Choroid plexus epithelial cell (primary cell): ENCODE data around the gene LXN.

Experiments
- DNase-seq: peaks from one replicate; pipeline ENCODE4 v3.0.0-alpha.2; 2010; ENCODE audit warnings: low read depth
- H3K4me3 ChIP-seq: 2 replicates; pipeline ENCODE4 v1.5.1; 2011; ENCODE audit warnings: low read depth, mild to moderate bottlenecking, control low read depth, low read length, moderate library complexity
- TF ChIP-seq, protein P1 (sequence below): conservative IDR thresholded peaks from 2 replicates; pipeline ENCODE4 v1.5.1; 2011; ENCODE audit warnings: low read depth, mild to moderate bottlenecking, control low read depth, inconsistent platforms, low read length, moderate library complexity

Gene LXN

DNA sequence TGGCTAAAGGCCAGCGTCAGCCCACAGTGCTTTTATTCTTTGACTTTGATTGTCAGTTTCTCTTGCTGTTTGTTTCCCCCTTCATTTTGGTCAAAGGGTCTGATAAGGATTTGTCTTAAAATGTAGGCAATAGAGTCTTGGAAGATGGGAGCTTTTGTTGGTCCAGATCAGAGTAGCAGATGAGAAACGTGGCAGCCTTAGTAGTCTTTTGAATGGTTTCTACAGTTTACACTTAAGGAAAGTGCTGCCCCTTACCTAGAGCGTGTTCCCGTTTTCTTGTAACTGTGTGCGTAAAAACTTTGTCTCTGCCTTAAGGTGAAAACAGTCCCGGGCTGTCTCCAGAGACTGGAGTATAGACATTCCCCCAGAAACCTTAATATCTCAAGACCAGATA lies 630 bp downstream of the LXN start:
- TF ChIP-seq, protein P1, sequence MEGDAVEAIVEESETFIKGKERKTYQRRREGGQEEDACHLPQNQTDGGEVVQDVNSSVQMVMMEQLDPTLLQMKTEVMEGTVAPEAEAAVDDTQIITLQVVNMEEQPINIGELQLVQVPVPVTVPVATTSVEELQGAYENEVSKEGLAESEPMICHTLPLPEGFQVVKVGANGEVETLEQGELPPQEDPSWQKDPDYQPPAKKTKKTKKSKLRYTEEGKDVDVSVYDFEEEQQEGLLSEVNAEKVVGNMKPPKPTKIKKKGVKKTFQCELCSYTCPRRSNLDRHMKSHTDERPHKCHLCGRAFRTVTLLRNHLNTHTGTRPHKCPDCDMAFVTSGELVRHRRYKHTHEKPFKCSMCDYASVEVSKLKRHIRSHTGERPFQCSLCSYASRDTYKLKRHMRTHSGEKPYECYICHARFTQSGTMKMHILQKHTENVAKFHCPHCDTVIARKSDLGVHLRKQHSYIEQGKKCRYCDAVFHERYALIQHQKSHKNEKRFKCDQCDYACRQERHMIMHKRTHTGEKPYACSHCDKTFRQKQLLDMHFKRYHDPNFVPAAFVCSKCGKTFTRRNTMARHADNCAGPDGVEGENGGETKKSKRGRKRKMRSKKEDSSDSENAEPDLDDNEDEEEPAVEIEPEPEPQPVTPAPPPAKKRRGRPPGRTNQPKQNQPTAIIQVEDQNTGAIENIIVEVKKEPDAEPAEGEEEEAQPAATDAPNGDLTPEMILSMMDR = no peak
- peak overlapping the region; percentile 85 for H3K4me3 ChIP-seq
- peak; percentile 28 for DNase-seq

DNA sequence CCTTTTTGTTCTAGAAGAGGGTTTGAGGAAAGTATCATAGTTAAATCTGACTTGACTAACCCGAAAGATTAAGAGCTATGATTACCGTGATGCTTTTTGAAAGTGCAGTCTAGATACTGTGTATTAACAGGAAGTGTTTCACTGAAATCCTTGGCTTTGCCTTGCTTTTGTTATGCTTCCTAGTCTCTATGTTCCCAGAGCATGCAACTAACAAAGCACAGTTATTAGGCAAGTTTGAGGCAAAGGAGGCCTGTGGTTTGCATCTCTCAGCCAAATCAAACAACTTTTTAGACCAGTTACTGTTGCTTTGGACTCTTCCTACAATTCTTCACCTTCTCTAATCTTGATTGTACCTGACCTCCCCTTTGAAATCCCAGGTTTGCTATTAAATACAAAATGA lies 3.9 kb downstream of the LXN start:
- peak overlapping the region; percentile 6 for H3K4me3 ChIP-seq
- DNase-seq = peak; percentile 92
- TF ChIP-seq, protein P1 = no peak

DNA sequence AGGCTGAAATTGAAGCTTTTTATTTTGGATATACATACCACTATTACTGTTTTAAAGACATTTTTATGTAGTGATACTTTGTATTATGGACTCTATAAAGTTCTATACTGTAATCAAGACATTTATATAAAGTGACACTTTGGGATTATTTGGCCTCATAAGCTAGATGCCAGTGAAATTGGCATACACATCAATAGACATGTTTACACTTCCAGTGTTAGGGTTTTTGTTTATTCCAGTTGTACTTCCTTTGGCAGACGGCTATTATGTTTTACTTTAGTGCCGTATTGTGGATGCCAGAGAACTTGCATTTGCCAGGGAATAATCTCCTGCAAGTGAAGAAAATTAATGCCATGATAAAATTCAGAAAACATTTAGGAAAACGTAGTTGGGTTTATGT lies 6.0 kb downstream of the LXN start:
- no peak for DNase-seq
- H3K4me3 ChIP-seq = no peak overlapping the region
- TF ChIP-seq, protein P1 = no peak

DNA sequence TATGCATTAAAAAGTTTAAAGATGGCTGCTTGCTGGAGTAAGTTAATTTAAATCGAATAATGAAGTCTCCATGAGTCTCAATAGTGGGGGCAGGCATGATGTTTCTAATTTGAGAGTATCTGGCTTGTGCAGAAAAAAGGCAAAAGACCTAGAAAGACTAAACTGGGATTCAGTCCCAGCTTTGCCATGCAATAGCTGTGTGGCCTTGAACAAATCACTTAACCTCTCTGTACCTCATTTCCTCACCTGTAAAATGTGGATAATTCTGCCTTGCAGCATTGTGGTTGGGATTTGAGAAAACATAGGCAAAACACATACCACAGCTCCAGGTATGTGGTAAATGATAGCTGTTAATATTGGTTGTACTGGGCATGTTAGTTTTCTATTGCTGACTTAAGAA lies 8.6 kb downstream of the LXN start:
- no peak overlapping the region for H3K4me3 ChIP-seq
- TF ChIP-seq, protein P1 = no peak
- no peak for DNase-seq

DNA sequence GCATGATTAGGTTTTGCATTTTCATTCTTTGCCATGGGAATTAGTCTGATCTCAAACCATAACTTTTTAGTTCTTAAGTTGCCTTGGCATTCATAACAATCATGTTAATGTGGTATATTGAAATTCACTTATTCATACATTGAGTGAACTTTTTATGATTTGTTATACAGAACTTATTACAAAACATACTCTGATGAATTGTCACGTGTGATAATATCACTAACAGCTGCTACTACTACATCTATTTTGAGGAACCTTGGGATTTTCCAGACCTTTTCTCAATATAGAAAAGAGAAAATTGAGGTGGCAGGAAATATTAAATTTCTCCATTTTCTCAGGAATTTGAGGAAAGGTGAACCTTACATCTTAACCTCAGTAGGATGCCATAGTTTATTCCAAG lies 9.2 kb downstream of the LXN start:
- no peak for DNase-seq
- TF ChIP-seq, protein P1 = no peak
- H3K4me3 ChIP-seq = no peak overlapping the region

DNA sequence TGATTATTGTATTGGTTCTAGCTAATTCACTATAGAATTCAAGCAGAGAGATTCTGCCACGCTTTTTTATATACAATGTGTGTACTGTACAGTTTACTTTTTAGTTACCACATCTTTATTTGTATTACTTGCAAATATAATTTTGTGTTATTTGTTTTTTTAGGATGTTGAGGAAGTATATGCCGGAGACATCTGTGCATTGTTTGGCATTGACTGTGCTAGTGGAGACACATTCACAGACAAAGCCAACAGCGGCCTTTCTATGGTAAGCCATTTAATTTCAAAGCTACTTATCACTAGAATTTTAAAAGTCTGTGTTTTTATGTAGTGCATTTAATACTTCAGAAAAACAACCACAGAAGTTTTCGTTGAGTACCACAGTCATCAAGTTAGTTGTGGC lies 11.7 kb downstream of the LXN start:
- no peak overlapping the region for H3K4me3 ChIP-seq
- TF ChIP-seq, protein P1 = no peak
- no peak for DNase-seq

DNA sequence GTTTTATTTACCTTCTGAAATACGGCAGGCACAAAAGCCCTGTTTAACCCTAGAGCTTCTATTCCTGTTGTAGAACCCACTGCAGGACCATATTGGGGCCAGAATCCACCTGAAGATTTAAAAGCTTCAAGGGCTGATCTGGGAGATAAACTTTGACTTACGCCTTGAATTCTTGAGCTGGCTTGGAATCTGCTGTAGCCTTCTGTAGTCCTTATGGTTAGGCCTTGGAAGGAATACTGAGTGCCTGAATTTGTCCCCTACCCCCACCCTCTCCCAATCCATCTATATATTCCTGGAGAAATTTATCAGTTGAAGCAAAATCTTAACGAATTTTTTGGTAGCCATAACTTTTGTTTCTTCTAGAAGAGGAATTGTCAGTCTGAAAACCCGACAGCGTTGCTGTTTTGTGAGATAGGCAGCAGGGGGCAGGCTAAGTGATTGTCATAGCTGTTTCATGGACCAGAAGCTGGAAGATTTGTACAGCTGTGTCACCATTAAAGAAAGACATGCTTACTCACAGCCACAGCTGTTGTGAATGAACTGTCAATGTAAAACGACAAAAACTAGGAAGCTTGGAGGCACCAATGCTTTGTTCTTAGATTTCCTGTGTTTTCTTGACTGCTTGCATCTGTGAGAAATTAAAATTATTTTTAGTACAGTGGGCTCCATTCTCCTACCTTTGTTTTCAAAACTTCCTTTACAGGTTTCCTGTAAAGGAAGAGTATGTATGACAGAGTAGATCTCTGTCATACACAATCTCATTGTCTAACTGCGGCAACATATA lies 12.8 kb downstream of the LXN start:
- peak; percentile 89 for DNase-seq
- H3K4me3 ChIP-seq = no peak overlapping the region
- TF ChIP-seq, protein P1 = peak; percentile 84
